Natural killer cell (primary cell): Measurements from ENCODE around the gene GRID1. TPM values are rescaled to one million over a fixed set of nuclear protein-coding genes. Genes with fewer than 3 reads are reported as not detected.

Source experiments
- ATAC-seq, 3 donors: fragments of 150-1000 bp in 2 of 3; fragments of 200-7000 bp in 1 of 3; cut with Tn5 transposase; 1 replicate in 1 of 3; 2 replicates in 2 of 3; pipeline ENCODE4 v1.10.0; 2021; ENCODE audit warnings: mild to moderate bottlenecking in 2 of 3, moderate library complexity in 2 of 3
- DNase-seq, 2 donors: peaks; one replicate each; pipeline versions ENCODE4 v3.0.0 to v3.0.0-alpha.2; 2013 to 2021; ENCODE audit warnings: mixed read lengths in 1 of 2
- H3K27ac ChIP-seq: one replicate; pipeline ENCODE4 v1.5.1; 2013; ENCODE audit warnings: mild to moderate bottlenecking, low read length
- H3K27me3 ChIP-seq: one replicate; pipeline ENCODE4 v1.6.1; 2013; ENCODE audit warnings: low read length; ENCODE audit not compliant: control insufficient read depth, insufficient read depth
- H3K36me3 ChIP-seq: one replicate; pipeline ENCODE4 v1.6.1; 2013; ENCODE audit warnings: low read length; ENCODE audit not compliant: control insufficient read depth, insufficient read depth
- H3K4me1 ChIP-seq: one replicate; pipeline ENCODE4 v1.6.1; 2013; ENCODE audit warnings: low read length; ENCODE audit not compliant: control insufficient read depth, insufficient read depth
- H3K4me3 ChIP-seq: one replicate; pipeline ENCODE4 v1.5.1; 2013; ENCODE audit warnings: low read length
- H3K9me3 ChIP-seq: one replicate; pipeline ENCODE4 v1.6.1; 2013; ENCODE audit warnings: low read length; ENCODE audit not compliant: control insufficient read depth, insufficient read depth
- H3K27ac Mint-ChIP-seq, 2 donors: one replicate each; pipeline ENCODE4 v1.8.0; 2022; ENCODE audit warnings: mild to moderate bottlenecking in 2 of 2, mixed read lengths in 2 of 2, moderate library complexity in 1 of 2
- H3K27me3 Mint-ChIP-seq, 2 donors: one replicate each; pipeline ENCODE4 v1.8.0; 2022; ENCODE audit warnings: low read depth in 2 of 2, mixed read lengths in 2 of 2
- H3K36me3 Mint-ChIP-seq: one replicate; pipeline ENCODE4 v1.8.0; 2022; ENCODE audit warnings: mixed read lengths
- H3K4me1 Mint-ChIP-seq, 2 donors: one replicate each; pipeline ENCODE4 v1.8.0; 2022; ENCODE audit warnings: mixed read lengths in 2 of 2
- H3K4me3 Mint-ChIP-seq: one replicate; pipeline ENCODE4 v1.8.0; 2022; ENCODE audit warnings: mild to moderate bottlenecking, moderate library complexity, mixed read lengths
- H3K9me3 Mint-ChIP-seq, 2 donors: one replicate each; pipeline ENCODE4 v1.8.0; 2022; ENCODE audit warnings: mixed read lengths in 2 of 2
- WGBS: methylation state at CpG from one replicate; pipeline ENCODE4 v1.1.7; 2013; ENCODE audit warnings: missing lambda C conversion rate; ENCODE audit not compliant: insufficient coverage; 5-methylcytosine and 5-hydroxymethylcytosine counted together
- intact Hi-C: fragments of 100-400 bp; cut with micrococcal nuclease; formaldehyde crosslinking; loops from one replicate; pipeline ENCODE4 v1.14.2; 2022
- total RNA-seq, 4 donors: library from RNA; stranded (reverse); fragments of 120-200 nt in 1 of 4; gene quantifications; one replicate each; pipeline versions ENCODE4 v1.2.3 to v1.2.4, GENCODE V29; 2013 to 2022
- TF ChIP-seq, protein P1 (sequence below): fragments of 200-600 bp; IDR thresholded peaks from one replicate; pipeline ENCODE4 v1.8.0; 2022; ENCODE audit warnings: antibody characterized with exemption

The GRID1 gene
- total RNA-seq, 3 donors from 2014 or later (not counting 1 experiment from before 2014, with no cell fraction given): not detected

DNA sequence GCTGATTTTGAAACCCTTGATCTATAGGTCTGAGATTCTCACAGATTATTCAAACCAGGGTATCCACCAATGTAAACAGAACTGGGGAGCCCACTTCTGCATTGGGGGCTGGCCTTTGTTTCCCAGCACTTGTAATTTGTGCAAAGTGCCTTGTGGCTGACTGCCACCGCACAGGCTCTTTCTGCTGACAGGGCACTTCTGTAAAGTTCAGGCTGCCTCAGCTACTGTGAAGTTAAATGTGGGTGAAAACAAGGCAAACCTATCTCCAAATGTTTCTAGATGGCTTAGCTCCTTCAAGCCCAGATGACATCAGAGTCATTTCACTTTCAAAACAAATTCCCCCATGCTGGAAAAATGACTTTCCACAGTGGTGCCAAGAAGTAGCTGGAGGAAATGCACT lies 54.7 kb downstream of the GRID1 start:
- H3K36me3 Mint-ChIP-seq: no peaks in the 10 kb centered on the region
- intact Hi-C loops: no loop called here
- H3K27me3 ChIP-seq: no peaks in the 10 kb centered on the region
- no peak overlapping the region for H3K27ac ChIP-seq
- no peaks in the 10 kb centered on the region for H3K36me3 ChIP-seq
- DNase-seq (no peak), ATAC-seq (no peak)
- 0% methylated on average over 1 of the region's 1 CpG for WGBS
- no peak overlapping the region for H3K27ac Mint-ChIP-seq
- H3K9me3 Mint-ChIP-seq: no peaks in the 10 kb centered on the region
- no peaks in the 10 kb centered on the region for H3K4me1 Mint-ChIP-seq
- no peaks in the 10 kb centered on the region for H3K27me3 Mint-ChIP-seq
- no peak overlapping the region for H3K4me3 ChIP-seq
- H3K9me3 ChIP-seq: no peaks in the 10 kb centered on the region
- no peak overlapping the region for H3K4me3 Mint-ChIP-seq
- no peaks in the 10 kb centered on the region for H3K4me1 ChIP-seq
- TF ChIP-seq, protein P1, sequence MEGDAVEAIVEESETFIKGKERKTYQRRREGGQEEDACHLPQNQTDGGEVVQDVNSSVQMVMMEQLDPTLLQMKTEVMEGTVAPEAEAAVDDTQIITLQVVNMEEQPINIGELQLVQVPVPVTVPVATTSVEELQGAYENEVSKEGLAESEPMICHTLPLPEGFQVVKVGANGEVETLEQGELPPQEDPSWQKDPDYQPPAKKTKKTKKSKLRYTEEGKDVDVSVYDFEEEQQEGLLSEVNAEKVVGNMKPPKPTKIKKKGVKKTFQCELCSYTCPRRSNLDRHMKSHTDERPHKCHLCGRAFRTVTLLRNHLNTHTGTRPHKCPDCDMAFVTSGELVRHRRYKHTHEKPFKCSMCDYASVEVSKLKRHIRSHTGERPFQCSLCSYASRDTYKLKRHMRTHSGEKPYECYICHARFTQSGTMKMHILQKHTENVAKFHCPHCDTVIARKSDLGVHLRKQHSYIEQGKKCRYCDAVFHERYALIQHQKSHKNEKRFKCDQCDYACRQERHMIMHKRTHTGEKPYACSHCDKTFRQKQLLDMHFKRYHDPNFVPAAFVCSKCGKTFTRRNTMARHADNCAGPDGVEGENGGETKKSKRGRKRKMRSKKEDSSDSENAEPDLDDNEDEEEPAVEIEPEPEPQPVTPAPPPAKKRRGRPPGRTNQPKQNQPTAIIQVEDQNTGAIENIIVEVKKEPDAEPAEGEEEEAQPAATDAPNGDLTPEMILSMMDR: no peak

DNA sequence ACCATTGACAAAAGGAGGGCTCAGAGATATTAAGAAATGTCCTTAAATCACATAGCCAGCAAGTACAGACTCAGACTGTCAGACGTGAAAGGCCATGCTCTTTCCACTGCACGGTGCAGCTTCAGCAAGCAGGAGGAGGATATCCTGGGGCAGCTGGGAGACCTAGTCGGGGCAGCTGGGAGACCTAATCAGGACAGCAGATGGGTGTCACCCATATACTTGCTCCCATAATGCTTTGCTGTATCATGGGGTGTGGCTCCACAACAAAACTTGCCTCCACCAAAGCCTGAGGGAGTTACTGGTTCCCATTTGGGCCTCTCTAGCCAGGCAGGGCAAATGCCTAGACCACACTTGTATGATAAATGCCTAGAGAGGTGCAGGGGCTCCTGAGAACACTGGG lies 55.4 kb downstream of the GRID1 start:
- Histone ChIP-seq H3K4me1 (no peaks in the 10 kb centered on the region), H3K27me3 (no peaks in the 10 kb centered on the region), H3K27ac (no peak overlapping the region), H3K36me3 (no peaks in the 10 kb centered on the region), H3K4me3 (no peak overlapping the region), H3K9me3 (no peaks in the 10 kb centered on the region)
- H3K27ac Mint-ChIP-seq: no peak overlapping the region
- ATAC-seq (no peak), DNase-seq (no peak)
- WGBS: 80% methylated on average over 3 of the region's 3 CpGs
- intact Hi-C loops: no loop called here
- no peaks in the 10 kb centered on the region for H3K27me3 Mint-ChIP-seq
- H3K9me3 Mint-ChIP-seq: no peaks in the 10 kb centered on the region
- H3K4me3 Mint-ChIP-seq: no peak overlapping the region
- TF ChIP-seq, protein P1: no peak
- H3K4me1 Mint-ChIP-seq: no peaks in the 10 kb centered on the region
- no peaks in the 10 kb centered on the region for H3K36me3 Mint-ChIP-seq

DNA sequence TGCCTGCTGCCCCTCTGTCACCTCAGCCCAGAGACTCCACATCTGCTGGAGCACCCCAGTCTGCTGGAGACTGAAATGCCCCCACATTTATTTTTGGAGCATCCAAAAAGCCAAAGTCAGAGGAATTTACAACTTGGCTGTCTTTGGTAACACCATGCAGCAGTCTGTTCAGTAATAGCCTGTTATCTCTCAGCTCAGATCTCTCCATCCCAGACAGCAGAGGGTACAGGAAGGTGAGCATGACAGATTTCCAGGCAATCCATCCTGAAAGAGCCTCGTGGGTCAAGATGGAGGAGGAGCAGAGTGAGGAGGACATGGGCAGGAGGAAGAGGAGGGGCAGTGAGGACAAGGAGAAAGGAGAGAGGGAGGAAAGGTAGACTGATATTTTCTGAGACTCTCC lies 55.9 kb downstream of the GRID1 start:
- Histone ChIP-seq H3K36me3 (no peaks in the 10 kb centered on the region), H3K4me1 (no peaks in the 10 kb centered on the region), H3K4me3 (no peak overlapping the region), H3K27me3 (no peaks in the 10 kb centered on the region), H3K9me3 (no peaks in the 10 kb centered on the region), H3K27ac (no peak overlapping the region)
- Mint-ChIP-seq H3K4me3 (no peak overlapping the region), H3K4me1 (no peaks in the 10 kb centered on the region), H3K36me3 (no peaks in the 10 kb centered on the region), H3K27ac (no peak overlapping the region), H3K9me3 (no peaks in the 10 kb centered on the region), H3K27me3 (no peaks in the 10 kb centered on the region)
- 29% methylated on average over 1 of the region's 1 CpG for WGBS
- TF ChIP-seq, protein P1: no peak
- ATAC-seq (no peak), DNase-seq (no peak)
- intact Hi-C loops: no loop called here

DNA sequence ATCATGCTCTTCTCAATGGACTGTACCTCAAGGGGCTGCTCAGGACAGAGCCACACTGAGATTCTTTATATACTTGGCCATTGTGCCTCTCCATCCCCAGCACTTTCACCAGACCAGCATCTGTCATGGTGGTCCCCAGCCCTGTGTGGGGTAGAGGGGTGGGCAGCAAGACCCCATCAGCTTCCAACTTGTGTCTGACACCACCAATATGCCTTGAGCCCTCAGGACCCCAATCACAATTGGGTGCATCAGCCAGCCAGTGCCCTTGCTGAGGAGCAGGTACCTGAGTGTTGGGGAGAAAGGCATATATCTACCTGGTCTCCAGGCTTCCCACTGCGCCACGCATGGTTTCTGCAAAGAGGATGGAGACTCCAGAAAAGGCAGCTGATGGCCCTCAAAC lies 56.3 kb downstream of the GRID1 start:
- Mint-ChIP-seq H3K27me3 (no peaks in the 10 kb centered on the region), H3K36me3 (no peaks in the 10 kb centered on the region), H3K9me3 (no peaks in the 10 kb centered on the region), H3K4me3 (no peak overlapping the region), H3K4me1 (no peaks in the 10 kb centered on the region), H3K27ac (no peak overlapping the region)
- H3K4me1 ChIP-seq: no peaks in the 10 kb centered on the region
- no peaks in the 10 kb centered on the region for H3K27me3 ChIP-seq
- no peaks in the 10 kb centered on the region for H3K36me3 ChIP-seq
- intact Hi-C loops: no loop called here
- no peaks in the 10 kb centered on the region for H3K9me3 ChIP-seq
- H3K4me3 ChIP-seq: no peak overlapping the region
- TF ChIP-seq, protein P1: no peak
- WGBS: 92% methylated on average over 2 of the region's 2 CpGs
- no peak for DNase-seq
- no peak overlapping the region for H3K27ac ChIP-seq
- no peak for ATAC-seq
